Measurements from ENCODE around the gene DDIAS.

- TF ChIP-seq CHD2 (IDR thresholded peaks at IDR 0.05; ENCODE audit: borderline replicate concordance, low read depth, low read length): no peak
- TF ChIP-seq EP300 (IDR thresholded peaks at IDR 0.05; ENCODE audit: borderline replicate concordance in 1 of 2, control insufficient read depth in 1 of 2, low read depth in 2 of 2, low read length in 2 of 2): no peak
- no peak for TF ChIP-seq ZZZ3 (IDR thresholded peaks at IDR 0.05; ENCODE audit: control insufficient read depth, insufficient read length, low read depth)
- no peak for TF ChIP-seq EGR1 (IDR thresholded peaks at IDR 0.05; ENCODE audit: borderline replicate concordance in 1 of 2, low read depth in 2 of 2, low read length in 2 of 2)
- TF ChIP-seq POLR2A (IDR thresholded peaks at IDR 0.05; ENCODE audit: low read depth, low read length): no peak
- TF ChIP-seq, protein P1, sequence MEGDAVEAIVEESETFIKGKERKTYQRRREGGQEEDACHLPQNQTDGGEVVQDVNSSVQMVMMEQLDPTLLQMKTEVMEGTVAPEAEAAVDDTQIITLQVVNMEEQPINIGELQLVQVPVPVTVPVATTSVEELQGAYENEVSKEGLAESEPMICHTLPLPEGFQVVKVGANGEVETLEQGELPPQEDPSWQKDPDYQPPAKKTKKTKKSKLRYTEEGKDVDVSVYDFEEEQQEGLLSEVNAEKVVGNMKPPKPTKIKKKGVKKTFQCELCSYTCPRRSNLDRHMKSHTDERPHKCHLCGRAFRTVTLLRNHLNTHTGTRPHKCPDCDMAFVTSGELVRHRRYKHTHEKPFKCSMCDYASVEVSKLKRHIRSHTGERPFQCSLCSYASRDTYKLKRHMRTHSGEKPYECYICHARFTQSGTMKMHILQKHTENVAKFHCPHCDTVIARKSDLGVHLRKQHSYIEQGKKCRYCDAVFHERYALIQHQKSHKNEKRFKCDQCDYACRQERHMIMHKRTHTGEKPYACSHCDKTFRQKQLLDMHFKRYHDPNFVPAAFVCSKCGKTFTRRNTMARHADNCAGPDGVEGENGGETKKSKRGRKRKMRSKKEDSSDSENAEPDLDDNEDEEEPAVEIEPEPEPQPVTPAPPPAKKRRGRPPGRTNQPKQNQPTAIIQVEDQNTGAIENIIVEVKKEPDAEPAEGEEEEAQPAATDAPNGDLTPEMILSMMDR (IDR thresholded peaks at IDR 0.05 in 2 of 3, conservative IDR thresholded peaks at IDR 0.05 in 1 of 3; ENCODE audit: control insufficient read depth in 2 of 3, extremely low read depth in 1 of 3, insufficient read depth in 1 of 3, low read depth in 3 of 3, low read length in 3 of 3): peak in 1 of 3 experiments; percentile 32; a peak in 2 of 6 replicates
- TF ChIP-seq ZNF274 (IDR thresholded peaks at IDR 0.05; ENCODE audit: insufficient read depth, insufficient read length): no peak
- no peak for TF ChIP-seq CHD4 (IDR thresholded peaks at IDR 0.05)
- TF ChIP-seq EZH2 (IDR thresholded peaks at IDR 0.05; ENCODE audit: borderline replicate concordance, control insufficient read depth, low read depth, low read length): no peak
- no peak for TF ChIP-seq E2F8 (IDR thresholded peaks at IDR 0.05; ENCODE audit: low read depth, partially characterized antibody)
- TF ChIP-seq, protein P2, sequence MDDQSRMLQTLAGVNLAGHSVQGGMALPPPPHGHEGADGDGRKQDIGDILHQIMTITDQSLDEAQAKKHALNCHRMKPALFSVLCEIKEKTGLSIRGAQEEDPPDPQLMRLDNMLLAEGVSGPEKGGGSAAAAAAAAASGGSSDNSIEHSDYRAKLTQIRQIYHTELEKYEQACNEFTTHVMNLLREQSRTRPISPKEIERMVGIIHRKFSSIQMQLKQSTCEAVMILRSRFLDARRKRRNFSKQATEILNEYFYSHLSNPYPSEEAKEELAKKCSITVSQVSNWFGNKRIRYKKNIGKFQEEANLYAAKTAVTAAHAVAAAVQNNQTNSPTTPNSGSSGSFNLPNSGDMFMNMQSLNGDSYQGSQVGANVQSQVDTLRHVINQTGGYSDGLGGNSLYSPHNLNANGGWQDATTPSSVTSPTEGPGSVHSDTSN (IDR thresholded peaks at IDR 0.05; ENCODE audit: insufficient replicate concordance, low read depth, low read length): no peak
- no peak for TF ChIP-seq POLR2AphosphoS2 (IDR thresholded peaks at IDR 0.05; ENCODE audit: low read depth, low read length)
These were observed 4.7 kb downstream of the DDIAS start for GRCh38 chr11:82906236-82906635.
